SK-N-SH treated with all-trans-retinoic acid at 6 μM for 48 hours (cell line): ENCODE measurements around the gene ADAM30.

Experiments
- ATAC-seq: fragments of 200-7000 bp; cut with Tn5 transposase; 3 replicates; pipeline ENCODE4 v1.9.1; 2020; ENCODE audit warnings: mild to moderate bottlenecking, moderate library complexity
- ARNTL ChIP-seq: fragments of 450-650 bp; formaldehyde crosslinking; IDR thresholded peaks from 2 replicates; pipeline ENCODE4 v1.5.0; 2020; ENCODE audit warnings: low read depth, mild to moderate bottlenecking, moderate library complexity, borderline replicate concordance
- BACH2 ChIP-seq: fragments of 250-450 bp; sonication (Bioruptor Pico); IDR thresholded peaks from 2 replicates; pipeline ENCODE4 v1.9.0; 2021; ENCODE audit warnings: mild to moderate bottlenecking, borderline replicate concordance
- CSDC2 ChIP-seq: fragments of 250-450 bp; sonication (Bioruptor Pico); IDR thresholded peaks from 2 replicates; pipeline ENCODE4 v1.5.0; 2020; ENCODE audit warnings: mild to moderate bottlenecking, moderate library complexity
- CSRNP3 ChIP-seq: fragments of 250-450 bp; sonication (Bioruptor Pico); IDR thresholded peaks from 2 replicates; pipeline ENCODE4 v1.5.1; 2021; ENCODE audit warnings: mild to moderate bottlenecking, moderate library complexity
- ESRRG ChIP-seq: fragments of 250-450 bp; sonication (Bioruptor Pico); IDR thresholded peaks from 2 replicates; pipeline ENCODE4 v1.6.1; 2021; ENCODE audit warnings: mild to moderate bottlenecking
- ISL1 ChIP-seq: fragments of 250-450 bp; sonication (Bioruptor Pico); IDR thresholded peaks from 2 replicates; pipeline ENCODE4 v2.1.2; 2022; ENCODE audit warnings: mild to moderate bottlenecking, moderate library complexity
- OSR1 ChIP-seq: fragments of 250-450 bp; sonication (Bioruptor Pico); IDR thresholded peaks from 2 replicates; pipeline ENCODE4 v1.8.0; 2022; ENCODE audit warnings: moderate library complexity, mild to moderate bottlenecking, inconsistent platforms
- PATZ1 ChIP-seq: fragments of 250-450 bp; sonication (Bioruptor Pico); IDR thresholded peaks from 2 replicates; pipeline ENCODE4 v1.8.0; 2020; ENCODE audit warnings: mild to moderate bottlenecking, moderate library complexity, borderline replicate concordance
- RARB ChIP-seq: fragments of 250-450 bp; sonication (Bioruptor Pico); IDR thresholded peaks from 2 replicates; pipeline ENCODE4 v1.8.0; 2021; ENCODE audit warnings: mild to moderate bottlenecking, moderate library complexity
- SNAI2 ChIP-seq: fragments of 250-450 bp; sonication (Bioruptor Pico); IDR thresholded peaks from 2 replicates; pipeline ENCODE4 v1.5.0; 2020; ENCODE audit warnings: mild to moderate bottlenecking, moderate library complexity
- TCF4 ChIP-seq: fragments of 250-450 bp; sonication (Bioruptor Pico); IDR thresholded peaks from 2 replicates; pipeline ENCODE4 v1.8.0; 2021; ENCODE audit warnings: mild to moderate bottlenecking, moderate library complexity, borderline replicate concordance
- TOX ChIP-seq: fragments of 250-450 bp; sonication (Bioruptor Pico); IDR thresholded peaks from 2 replicates; pipeline ENCODE4 v1.8.0; 2021; ENCODE audit warnings: mild to moderate bottlenecking, moderate library complexity, borderline replicate concordance
- TSHZ2 ChIP-seq: fragments of 250-450 bp; sonication (Bioruptor Pico); IDR thresholded peaks from 2 replicates; pipeline ENCODE4 v1.5.0; 2020; ENCODE audit warnings: mild to moderate bottlenecking, moderate library complexity
- ZC3H10 ChIP-seq: fragments of 250-450 bp; sonication (Bioruptor Pico); IDR thresholded peaks from 2 replicates; pipeline ENCODE4 v1.5.1; 2021; ENCODE audit warnings: mild to moderate bottlenecking, moderate library complexity
- ZFP3 ChIP-seq: fragments of 250-450 bp; sonication (Bioruptor Pico); IDR thresholded peaks from 2 replicates; pipeline ENCODE4 v1.5.0; 2020; ENCODE audit warnings: mild to moderate bottlenecking, moderate library complexity
- ZNF70 ChIP-seq: fragments of 450-650 bp; formaldehyde crosslinking; IDR thresholded peaks from 2 replicates; pipeline ENCODE4 v1.5.0; 2020; ENCODE audit warnings: mild to moderate bottlenecking, moderate library complexity
- ZNF8 ChIP-seq: fragments of 450-650 bp; formaldehyde crosslinking; IDR thresholded peaks from 2 replicates; pipeline ENCODE4 v1.5.0; 2020; ENCODE audit warnings: mild to moderate bottlenecking, moderate library complexity

The ADAM30 gene

GRCh38 chr1:119929643-119930315, 33.5 kb upstream of the ADAM30 start:
- TF ChIP-seq ZNF70, result no peak
- no peak for TF ChIP-seq TSHZ2 (CRISPR knock-in tag)
- no peak for TF ChIP-seq SNAI2
- TF ChIP-seq TCF4 (CRISPR knock-in tag), result no peak
- TF ChIP-seq CSRNP3, result no peak
- no peak for TF ChIP-seq TOX (CRISPR knock-in tag)
- no peak for TF ChIP-seq BACH2 (CRISPR knock-in tag)
- no peak for TF ChIP-seq ZFP3 (CRISPR knock-in tag)
- TF ChIP-seq PATZ1 (CRISPR knock-in tag), result no peak
- ATAC-seq, result no peak

DNA sequence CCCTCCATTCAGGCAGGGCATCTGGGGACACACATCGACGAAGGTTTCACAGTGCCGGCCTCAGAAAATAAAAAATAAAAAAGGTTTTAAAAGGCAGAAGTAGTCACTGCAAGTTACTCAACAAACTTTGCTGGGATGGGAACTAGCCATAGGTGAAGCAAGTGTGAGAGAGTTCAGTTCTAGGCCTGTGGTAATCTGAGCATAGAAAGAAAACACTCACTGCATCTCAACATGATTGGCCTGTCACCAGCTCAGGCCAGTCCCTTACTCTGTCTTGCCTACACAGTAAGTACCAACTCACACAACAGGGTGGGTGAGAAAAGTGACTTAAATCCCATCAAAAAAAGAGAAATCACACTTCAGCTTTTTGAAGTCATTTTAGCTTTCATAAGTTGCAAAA, 30.2 kb upstream of the ADAM30 start:
- ATAC-seq, result no peak
- TF ChIP-seq TSHZ2 (CRISPR knock-in tag) (no peak), ARNTL (CRISPR knock-in tag) (no peak), TCF4 (CRISPR knock-in tag) (no peak), ESRRG (CRISPR knock-in tag) (no peak)

- ATAC-seq, result no peak
- TF ChIP-seq ZNF8 (CRISPR knock-in tag), result no peak
- TF ChIP-seq SNAI2, result no peak
- no peak for TF ChIP-seq BACH2 (CRISPR knock-in tag)
- no peak for TF ChIP-seq RARB
- TF ChIP-seq ISL1 (CRISPR knock-in tag), result no peak
- no peak for TF ChIP-seq ARNTL (CRISPR knock-in tag)
- TF ChIP-seq ZC3H10 (CRISPR knock-in tag), result no peak
- TF ChIP-seq CSDC2, result no peak
- TF ChIP-seq ZFP3 (CRISPR knock-in tag), result no peak
- TF ChIP-seq ESRRG (CRISPR knock-in tag), result no peak
- no peak for TF ChIP-seq OSR1
- TF ChIP-seq, all 23 proteins: peak for 0
These were observed 28.9 kb upstream of the ADAM30 start for GRCh38 chr1:119924948-119925898.
